Cardiac septum (tissue), 1 donor: ENCODE measurements around the gene BCAS3. TPM values are rescaled to one million over a fixed set of nuclear protein-coding genes. Genes with fewer than 3 reads are reported as not detected.
"Not testable (repeated sequence)": the region's sequence is repeated elsewhere in the genome, so short reads cannot be mapped to it uniquely, and the experiment has no call there.

Source experiments
- DNase-seq: peaks from one replicate; pipeline ENCODE4 v3.0.0-alpha.2; 2020; ENCODE audit warnings: low spot score
- intact Hi-C: fragments of 100-400 bp; cut with DNase I; formaldehyde crosslinking; loops from one replicate; pipeline ENCODE4 v1.14.0; 2022
- total RNA-seq: library from RNA; stranded (reverse); fragmentation: NEBNext Ultra II Directional; extraction: Animal tissue kit (Norgen Biotek cat#: 25700); gene quantifications from one replicate; pipeline ENCODE4 v1.2.1, GENCODE V29; 2021
- donor health status: DM: no; HTN: no; CAD: no.

BCAS3 gene
- total RNA-seq, 1 donor from 2014 or later: 14.8 TPM

- no peak for DNase-seq
- intact Hi-C loops: loop anchor here (10.0 kb wide), 1 partner anchor 125 kb away; no protein-coding TSS in a partner anchor
Measured at GRCh38 chr17:61129267-61130254, 451.9 kb downstream of the BCAS3 start.

GRCh38 chr17:61130330-61130729 lies 452.7 kb downstream of the BCAS3 start:
- no peak for DNase-seq
- intact Hi-C loops: loop anchor here (10.0 kb wide), 1 partner anchor 126 kb away; no protein-coding TSS in a partner anchor

DNA sequence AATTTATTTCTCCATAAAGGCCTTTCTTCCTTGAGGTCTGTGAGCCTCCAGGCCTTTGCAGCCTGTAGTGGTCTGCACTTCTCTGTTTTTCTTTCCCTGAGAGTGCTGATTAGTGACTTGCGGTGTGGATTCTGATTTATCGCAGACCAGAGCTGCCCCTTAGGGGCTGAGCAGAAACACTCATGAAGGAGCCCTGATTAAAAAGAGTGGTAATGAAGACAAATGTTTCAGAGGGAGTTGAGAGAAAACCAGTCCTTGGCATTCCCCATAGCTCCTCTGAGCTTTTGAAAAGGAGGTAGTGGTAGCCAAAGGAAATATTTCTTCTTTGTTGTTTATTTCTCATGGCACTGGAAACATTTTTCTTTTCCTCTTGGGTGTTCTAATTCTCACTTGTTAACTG lies 453.9 kb downstream of the BCAS3 start:
- intact Hi-C loops: loop anchor here (10.0 kb wide), 1 partner anchor 127 kb away; no protein-coding TSS in a partner anchor
- DNase-seq: no peak

- DNase-seq: no peak
- intact Hi-C loops: loop anchor here (10.0 kb wide), 1 partner anchor 128 kb away; no protein-coding TSS in a partner anchor
Measured at GRCh38 chr17:61132524-61132923, 454.9 kb downstream of the BCAS3 start.

DNA sequence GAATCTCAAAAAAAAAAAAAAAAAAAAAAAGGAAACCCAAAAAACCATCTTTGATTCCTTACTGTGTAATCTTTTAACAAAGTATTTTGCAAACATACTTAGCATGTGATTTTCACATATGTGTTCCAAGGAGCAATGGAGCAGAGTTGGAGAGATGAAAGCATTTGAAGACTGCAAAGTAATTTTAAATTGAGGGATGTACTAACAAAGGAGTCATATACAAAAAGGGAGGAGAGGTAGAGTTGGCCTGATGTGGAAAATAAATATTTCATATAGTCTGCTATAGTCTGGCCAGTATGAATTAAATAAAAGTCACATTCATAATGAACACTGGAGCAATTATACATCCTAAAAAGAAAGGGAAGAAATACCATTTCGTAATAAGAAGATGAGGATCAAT lies 456.2 kb downstream of the BCAS3 start:
- no peak for DNase-seq
- intact Hi-C loops: loop anchor here (10.0 kb wide), 1 partner anchor 129 kb away; no protein-coding TSS in a partner anchor

GRCh38 chr17:61134551-61135235 lies 457.0 kb downstream of the BCAS3 start:
- intact Hi-C loops: loop anchor here (10.0 kb wide), 1 partner anchor 130 kb away; no protein-coding TSS in a partner anchor
- DNase-seq: no peak

GRCh38 chr17:61135782-61136181 lies 458.1 kb downstream of the BCAS3 start:
- intact Hi-C loops: loop anchor here (10.0 kb wide), 1 partner anchor 131 kb away; no protein-coding TSS in a partner anchor
- no peak for DNase-seq

DNA sequence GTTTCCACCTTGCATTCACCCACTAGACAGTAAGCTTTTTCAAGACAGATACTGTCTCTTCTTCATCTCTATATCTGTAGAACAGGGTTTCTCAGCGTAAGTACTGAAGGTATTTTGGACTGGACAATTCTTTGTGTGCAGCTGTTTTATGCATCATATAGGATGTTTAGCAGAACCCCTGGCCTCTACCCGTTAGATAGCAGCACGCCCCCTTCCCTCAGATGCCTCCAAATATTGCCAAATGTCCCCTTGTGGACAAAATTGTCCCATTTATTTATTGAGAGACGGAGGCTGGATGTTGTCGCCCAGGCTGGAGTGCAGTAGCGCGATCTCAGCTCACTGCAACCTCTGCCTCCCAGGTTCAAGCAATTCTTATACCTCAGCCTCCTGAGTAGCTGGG lies 458.6 kb downstream of the BCAS3 start:
- intact Hi-C loops: loop anchor here (10.0 kb wide), 1 partner anchor 131 kb away; no protein-coding TSS in a partner anchor
- no peak for DNase-seq

GRCh38 chr17:61139219-61139618 lies 461.6 kb downstream of the BCAS3 start:
- DNase-seq: no peak
- intact Hi-C loops: loop anchor here (10.0 kb wide), 1 partner anchor 134 kb away; no protein-coding TSS in a partner anchor

DNA sequence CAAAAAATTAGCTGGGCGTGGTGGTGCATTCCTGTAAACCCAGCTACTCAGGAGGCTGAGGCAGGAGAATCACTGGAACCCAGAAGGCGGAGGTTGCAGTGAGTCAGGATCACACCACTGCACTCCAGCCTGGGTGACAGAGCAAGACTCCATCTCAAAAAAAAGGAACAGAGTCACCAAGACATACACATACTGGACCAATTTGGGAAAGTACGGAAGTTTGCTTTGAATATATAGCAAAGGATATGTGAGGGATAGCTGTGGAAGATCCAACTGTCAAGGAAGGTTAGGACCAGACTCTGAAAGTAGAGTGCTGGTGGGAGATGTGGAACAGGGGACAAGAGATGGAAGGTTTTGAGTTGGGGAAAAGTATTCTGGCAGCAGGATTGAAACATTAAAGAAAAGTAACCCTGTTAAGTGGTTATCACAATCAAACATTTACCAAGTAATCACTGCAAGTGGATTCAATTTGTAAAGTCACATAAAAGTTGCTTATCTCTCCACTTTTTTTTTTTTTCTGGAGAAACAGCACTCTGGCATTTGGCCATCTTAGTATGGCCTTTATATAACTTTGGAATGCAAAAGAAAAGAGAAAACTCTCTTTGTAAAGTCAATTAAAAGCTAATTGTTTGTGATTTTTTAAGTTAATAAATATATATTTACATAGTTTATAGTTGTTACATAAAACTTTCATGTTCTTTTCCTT lies 462.6 kb downstream of the BCAS3 start:
- intact Hi-C loops: no loop called here

GRCh38 chr17:61143026-61143425 lies 465.4 kb downstream of the BCAS3 start:
- DNase-seq: no peak
- intact Hi-C loops: no loop called here

More for the DNA sequence above, 462.6 kb downstream of the BCAS3 start:
- no peak for DNase-seq

- intact Hi-C loops: no loop called here
- DNase-seq: no peak
Measured at GRCh38 chr17:61144137-61144536, 466.5 kb downstream of the BCAS3 start.

GRCh38 chr17:61144617-61145564 lies 467.2 kb downstream of the BCAS3 start:
- intact Hi-C loops: no loop called here
- DNase-seq: no peak

DNA sequence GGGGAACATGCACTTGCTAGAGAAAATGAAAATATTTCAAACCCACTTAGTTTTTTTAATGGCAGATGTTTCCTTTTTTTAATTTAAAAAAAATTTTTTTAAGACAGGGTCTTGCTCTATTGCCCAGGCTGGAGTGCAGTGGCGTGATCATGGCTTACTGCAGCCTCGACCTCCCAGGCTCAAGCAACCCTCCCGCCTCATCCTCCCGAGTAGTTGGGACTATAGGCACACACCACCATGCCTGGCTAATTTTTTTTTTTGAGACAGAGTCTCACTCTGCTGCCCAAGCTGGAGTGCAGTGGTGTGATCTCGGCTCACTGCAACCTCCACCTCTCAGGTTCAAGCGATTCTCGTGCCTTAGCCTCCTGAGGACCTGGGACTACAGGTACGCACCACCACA lies 469.2 kb downstream of the BCAS3 start:
- intact Hi-C loops, DNase-seq: not testable (repeated sequence)

GRCh38 chr17:61149106-61149825 lies 471.6 kb downstream of the BCAS3 start:
- no peak for DNase-seq
- intact Hi-C loops: no loop called here

DNA sequence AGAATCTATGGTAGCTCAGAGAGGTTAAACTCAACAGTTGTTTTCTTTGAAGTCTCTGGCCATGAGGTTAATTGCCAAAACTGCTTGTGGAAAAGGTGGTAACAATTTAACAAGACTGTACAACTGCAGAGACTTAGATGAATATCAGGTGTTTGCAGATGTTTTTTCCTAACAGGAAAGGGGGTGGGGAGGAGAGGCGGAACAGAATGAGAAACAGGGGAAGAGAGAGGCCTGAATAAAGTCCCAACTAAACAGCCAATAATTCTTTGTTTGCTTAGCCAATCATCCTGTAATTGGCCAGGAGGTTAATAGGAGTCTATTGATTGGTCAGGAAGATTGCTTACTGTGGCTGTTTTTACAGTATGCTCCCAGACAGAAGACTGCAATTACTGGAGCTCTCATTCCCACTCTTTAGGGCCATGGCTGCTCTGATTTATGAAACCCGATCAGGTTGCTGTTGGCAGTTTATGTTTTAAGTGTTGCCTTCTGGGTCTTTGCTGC lies 472.3 kb downstream of the BCAS3 start:
- no peak for DNase-seq
- intact Hi-C loops: no loop called here

DNA sequence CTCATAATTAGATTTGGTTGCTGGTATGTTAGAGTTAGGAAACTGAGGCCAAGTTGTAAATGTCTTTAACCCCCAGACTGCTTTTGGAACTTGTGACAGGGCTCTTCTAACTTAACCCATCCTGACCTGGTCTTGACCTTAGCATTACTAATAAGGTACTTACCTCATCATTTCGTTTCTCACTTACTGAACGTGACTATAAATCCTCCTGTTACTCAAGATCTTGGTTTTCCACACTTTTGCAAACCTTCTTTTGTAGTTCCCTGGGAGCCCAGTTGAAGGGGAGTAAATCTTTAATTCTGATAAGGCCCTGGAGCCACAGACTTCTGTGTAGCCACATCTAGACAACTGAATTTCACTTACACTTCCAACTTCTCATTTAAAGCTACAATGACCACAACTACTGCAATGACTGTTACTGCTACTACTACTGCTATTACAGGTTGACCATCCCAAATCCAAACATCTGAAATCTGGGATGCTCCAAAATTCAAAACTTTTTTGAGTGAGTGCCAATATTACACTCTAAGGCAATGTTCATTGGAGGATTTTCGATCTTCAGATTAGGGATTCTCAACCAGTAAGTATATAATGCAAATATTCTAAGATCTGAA lies 473.1 kb downstream of the BCAS3 start:
- DNase-seq: no peak
- intact Hi-C loops: no loop called here
